Measurements from ENCODE around the gene HLA-E. TPM values are rescaled to one million over a fixed set of nuclear protein-coding genes. Genes with fewer than 3 reads are reported as not detected.
A peak's percentile ranks its signal among the peaks of the same experiment; 100 is the strongest.
"Not testable (repeated sequence)": the region's sequence is repeated elsewhere in the genome, so short reads cannot be mapped to it uniquely, and the experiment has no call there.

HLA-E gene
- total RNA-seq, 1 donor from 2014 or later = 170 TPM

DNA sequence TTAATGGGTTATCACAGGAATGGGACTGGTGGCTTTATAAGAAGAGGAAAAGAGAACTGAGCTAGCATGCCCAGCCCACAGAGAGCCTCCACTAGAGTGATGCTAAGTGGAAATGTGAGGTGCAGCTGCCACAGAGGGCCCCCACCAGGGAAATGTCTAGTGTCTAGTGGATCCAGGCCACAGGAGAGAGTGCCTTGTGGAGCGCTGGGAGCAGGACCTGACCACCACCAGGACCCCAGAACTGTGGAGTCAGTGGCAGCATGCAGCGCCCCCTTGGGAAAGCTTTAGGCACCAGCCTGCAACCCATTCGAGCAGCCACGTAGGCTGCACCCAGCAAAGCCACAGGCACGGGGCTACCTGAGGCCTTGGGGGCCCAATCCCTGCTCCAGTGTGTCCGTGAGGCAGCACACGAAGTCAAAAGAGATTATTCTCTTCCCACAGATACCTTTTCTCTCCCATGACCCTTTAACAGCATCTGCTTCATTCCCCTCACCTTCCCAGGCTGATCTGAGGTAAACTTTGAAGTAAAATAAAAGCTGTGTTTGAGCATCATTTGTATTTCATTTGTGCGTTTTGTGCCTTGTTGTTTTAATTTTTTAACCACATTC, 4.4 kb downstream of the HLA-E start:
- TF ChIP-seq, protein P1, sequence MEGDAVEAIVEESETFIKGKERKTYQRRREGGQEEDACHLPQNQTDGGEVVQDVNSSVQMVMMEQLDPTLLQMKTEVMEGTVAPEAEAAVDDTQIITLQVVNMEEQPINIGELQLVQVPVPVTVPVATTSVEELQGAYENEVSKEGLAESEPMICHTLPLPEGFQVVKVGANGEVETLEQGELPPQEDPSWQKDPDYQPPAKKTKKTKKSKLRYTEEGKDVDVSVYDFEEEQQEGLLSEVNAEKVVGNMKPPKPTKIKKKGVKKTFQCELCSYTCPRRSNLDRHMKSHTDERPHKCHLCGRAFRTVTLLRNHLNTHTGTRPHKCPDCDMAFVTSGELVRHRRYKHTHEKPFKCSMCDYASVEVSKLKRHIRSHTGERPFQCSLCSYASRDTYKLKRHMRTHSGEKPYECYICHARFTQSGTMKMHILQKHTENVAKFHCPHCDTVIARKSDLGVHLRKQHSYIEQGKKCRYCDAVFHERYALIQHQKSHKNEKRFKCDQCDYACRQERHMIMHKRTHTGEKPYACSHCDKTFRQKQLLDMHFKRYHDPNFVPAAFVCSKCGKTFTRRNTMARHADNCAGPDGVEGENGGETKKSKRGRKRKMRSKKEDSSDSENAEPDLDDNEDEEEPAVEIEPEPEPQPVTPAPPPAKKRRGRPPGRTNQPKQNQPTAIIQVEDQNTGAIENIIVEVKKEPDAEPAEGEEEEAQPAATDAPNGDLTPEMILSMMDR (IDR thresholded peaks at IDR 0.05) = no peak
- peak; percentile 74 for DNase-seq (ENCODE audit: extremely low spot score, unreplicated experiment)
- H3K27ac Mint-ChIP-seq (ENCODE audit: unreplicated experiment) = no peak overlapping the region
- no peaks in the 10 kb centered on the region for H3K27me3 Mint-ChIP-seq (ENCODE audit: unreplicated experiment)
- H3K36me3 Mint-ChIP-seq (ENCODE audit: unreplicated experiment) = peaks cover 33% of the 10 kb centered on the region
- no peaks in the 10 kb centered on the region for H3K9me3 Mint-ChIP-seq (ENCODE audit: unreplicated experiment)
- peaks cover 22% of the 10 kb centered on the region for H3K4me1 Mint-ChIP-seq (ENCODE audit: unreplicated experiment)
- no peak overlapping the region for H3K4me3 Mint-ChIP-seq (ENCODE audit: unreplicated experiment)

DNA sequence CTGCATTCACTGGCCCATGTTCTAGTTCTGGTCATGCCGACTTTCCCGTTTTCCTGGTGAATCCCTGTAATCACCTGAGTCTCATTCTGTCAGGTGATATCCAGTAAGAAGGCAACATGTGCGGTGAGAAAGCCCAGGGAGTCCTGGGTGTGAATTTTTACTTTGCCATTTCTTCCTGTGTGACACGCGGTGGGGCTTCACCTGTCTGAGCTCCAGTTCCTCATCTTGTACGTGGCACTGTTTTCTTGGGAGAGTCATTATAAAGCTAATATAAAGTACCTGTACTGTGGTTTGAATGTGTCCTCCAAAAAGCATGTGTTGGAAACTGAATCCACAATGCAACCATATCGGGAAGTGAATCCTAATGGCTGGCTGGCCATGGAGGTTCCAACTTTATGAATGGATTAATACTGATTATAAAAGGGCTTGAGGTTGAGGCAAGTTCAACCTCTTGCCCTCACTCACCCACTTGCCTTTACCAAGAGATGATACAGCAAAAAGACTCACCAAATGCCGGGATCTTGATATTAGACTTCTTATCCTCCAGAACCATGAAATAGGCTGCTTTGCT, 5.1 kb downstream of the HLA-E start:
- peaks cover 33% of the 10 kb centered on the region for H3K36me3 Mint-ChIP-seq (ENCODE audit: unreplicated experiment)
- H3K9me3 Mint-ChIP-seq (ENCODE audit: unreplicated experiment) = no peaks in the 10 kb centered on the region
- peak; percentile 25 for DNase-seq (ENCODE audit: extremely low spot score, unreplicated experiment)
- no peaks in the 10 kb centered on the region for H3K27me3 Mint-ChIP-seq (ENCODE audit: unreplicated experiment)
- H3K4me3 Mint-ChIP-seq (ENCODE audit: unreplicated experiment) = no peak overlapping the region
- TF ChIP-seq, protein P1 (IDR thresholded peaks at IDR 0.05) = no peak
- H3K4me1 Mint-ChIP-seq (ENCODE audit: unreplicated experiment) = peaks cover 20% of the 10 kb centered on the region
- no peak overlapping the region for H3K27ac Mint-ChIP-seq (ENCODE audit: unreplicated experiment)

DNA sequence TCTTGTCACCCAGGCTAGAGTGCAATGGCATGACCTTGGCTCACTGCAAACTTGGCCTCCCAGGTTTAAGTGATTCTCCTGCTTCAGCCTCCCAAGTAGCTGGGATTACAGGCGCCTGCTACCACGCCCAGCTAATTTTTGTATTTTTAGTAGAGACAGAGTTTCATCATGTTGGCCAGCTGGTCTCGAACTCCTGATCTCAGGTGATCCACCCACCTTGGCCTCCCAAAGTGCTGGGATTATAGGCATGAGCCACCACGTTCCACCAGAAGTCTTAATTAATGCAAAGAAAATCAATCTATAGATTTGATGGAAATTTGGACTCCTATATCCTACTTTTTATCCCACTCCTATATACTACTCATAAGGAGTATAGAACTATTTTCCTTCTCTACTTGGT, 5.8 kb downstream of the HLA-E start:
- H3K4me3 Mint-ChIP-seq (ENCODE audit: unreplicated experiment); DNase-seq (ENCODE audit: extremely low spot score, unreplicated experiment); H3K9me3 Mint-ChIP-seq (ENCODE audit: unreplicated experiment); H3K27me3 Mint-ChIP-seq (ENCODE audit: unreplicated experiment); H3K27ac Mint-ChIP-seq (ENCODE audit: unreplicated experiment): not testable (repeated sequence)
- H3K4me1 Mint-ChIP-seq (ENCODE audit: unreplicated experiment) = peaks cover 20% of the 10 kb centered on the region
- peaks cover 33% of the 10 kb centered on the region for H3K36me3 Mint-ChIP-seq (ENCODE audit: unreplicated experiment)

DNA sequence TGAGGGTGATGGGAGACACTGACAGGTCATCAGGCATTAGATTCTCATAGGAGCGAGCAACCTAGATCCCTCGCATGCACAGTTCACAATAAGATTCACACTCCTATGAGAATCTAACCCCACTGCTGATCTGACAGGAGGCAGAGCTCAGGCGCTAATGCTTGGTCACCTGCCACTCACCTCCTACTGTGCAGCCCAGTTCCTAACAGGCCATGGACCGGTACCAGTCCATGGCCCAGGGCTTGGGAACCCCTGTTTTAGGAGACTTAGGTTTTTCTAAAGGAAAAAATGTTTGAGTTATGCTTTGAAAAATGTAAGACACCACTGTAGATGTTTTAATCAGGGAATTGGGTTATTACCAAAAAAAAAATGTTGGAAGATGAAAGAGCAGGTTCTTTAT, 6.7 kb downstream of the HLA-E start:
- H3K27ac Mint-ChIP-seq (ENCODE audit: unreplicated experiment) = no peak overlapping the region
- no peaks in the 10 kb centered on the region for H3K27me3 Mint-ChIP-seq (ENCODE audit: unreplicated experiment)
- TF ChIP-seq, protein P1 (IDR thresholded peaks at IDR 0.05) = no peak
- H3K4me3 Mint-ChIP-seq (ENCODE audit: unreplicated experiment) = no peak overlapping the region
- H3K36me3 Mint-ChIP-seq (ENCODE audit: unreplicated experiment) = peaks cover 23% of the 10 kb centered on the region
- no peaks in the 10 kb centered on the region for H3K9me3 Mint-ChIP-seq (ENCODE audit: unreplicated experiment)
- no peak for DNase-seq (ENCODE audit: extremely low spot score, unreplicated experiment)
- peaks cover 19% of the 10 kb centered on the region for H3K4me1 Mint-ChIP-seq (ENCODE audit: unreplicated experiment)

DNA sequence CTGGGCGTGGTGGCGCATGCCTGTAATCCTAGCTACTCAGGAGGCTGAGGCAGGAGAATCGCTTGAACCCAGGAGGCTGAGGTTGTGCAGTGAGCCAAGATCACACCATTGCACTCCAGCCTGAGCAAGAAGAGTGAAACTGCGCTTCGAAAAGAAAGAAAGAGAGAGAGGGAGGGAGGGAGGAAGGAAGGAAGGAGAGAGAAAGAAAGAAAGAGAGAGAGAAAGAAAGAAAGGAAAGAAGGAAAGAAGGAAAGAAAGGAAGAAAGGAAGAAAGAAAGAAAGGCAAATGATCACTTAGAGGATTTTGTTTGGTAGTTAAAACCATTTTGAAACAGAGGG, 7.9 kb downstream of the HLA-E start:
- not testable (repeated sequence) for H3K4me3 Mint-ChIP-seq (ENCODE audit: unreplicated experiment); H3K27ac Mint-ChIP-seq (ENCODE audit: unreplicated experiment); H3K9me3 Mint-ChIP-seq (ENCODE audit: unreplicated experiment); H3K27me3 Mint-ChIP-seq (ENCODE audit: unreplicated experiment); DNase-seq (ENCODE audit: extremely low spot score, unreplicated experiment)
- H3K36me3 Mint-ChIP-seq (ENCODE audit: unreplicated experiment) = peaks cover 16% of the 10 kb centered on the region
- H3K4me1 Mint-ChIP-seq (ENCODE audit: unreplicated experiment) = peaks cover 17% of the 10 kb centered on the region

DNA sequence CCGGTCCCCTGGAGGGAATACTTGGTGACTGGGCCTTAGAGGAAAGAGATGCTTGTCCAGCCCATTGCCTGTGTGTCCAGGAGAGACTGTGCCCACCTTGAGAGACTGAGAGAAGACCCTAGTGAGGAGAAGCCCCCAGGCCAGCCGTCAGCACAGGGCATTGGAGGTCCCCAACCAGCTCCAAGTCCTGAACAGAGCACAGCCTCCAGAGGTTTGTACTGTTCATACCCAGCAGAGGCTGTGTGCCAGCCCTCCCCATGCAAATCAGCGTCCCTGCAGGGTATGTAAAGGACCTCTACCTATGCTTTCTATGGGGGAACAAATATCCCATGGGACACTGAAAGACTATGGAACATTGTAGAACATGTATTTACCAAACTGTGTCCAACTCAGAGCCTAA, 8.4 kb downstream of the HLA-E start:
- H3K27me3 Mint-ChIP-seq (ENCODE audit: unreplicated experiment) = no peaks in the 10 kb centered on the region
- H3K27ac Mint-ChIP-seq (ENCODE audit: unreplicated experiment) = no peak overlapping the region
- H3K36me3 Mint-ChIP-seq (ENCODE audit: unreplicated experiment) = peaks cover 11% of the 10 kb centered on the region
- DNase-seq (ENCODE audit: extremely low spot score, unreplicated experiment) = no peak
- TF ChIP-seq, protein P1 (IDR thresholded peaks at IDR 0.05) = no peak
- no peaks in the 10 kb centered on the region for H3K9me3 Mint-ChIP-seq (ENCODE audit: unreplicated experiment)
- peaks cover 16% of the 10 kb centered on the region for H3K4me1 Mint-ChIP-seq (ENCODE audit: unreplicated experiment)
- no peak overlapping the region for H3K4me3 Mint-ChIP-seq (ENCODE audit: unreplicated experiment)

DNA sequence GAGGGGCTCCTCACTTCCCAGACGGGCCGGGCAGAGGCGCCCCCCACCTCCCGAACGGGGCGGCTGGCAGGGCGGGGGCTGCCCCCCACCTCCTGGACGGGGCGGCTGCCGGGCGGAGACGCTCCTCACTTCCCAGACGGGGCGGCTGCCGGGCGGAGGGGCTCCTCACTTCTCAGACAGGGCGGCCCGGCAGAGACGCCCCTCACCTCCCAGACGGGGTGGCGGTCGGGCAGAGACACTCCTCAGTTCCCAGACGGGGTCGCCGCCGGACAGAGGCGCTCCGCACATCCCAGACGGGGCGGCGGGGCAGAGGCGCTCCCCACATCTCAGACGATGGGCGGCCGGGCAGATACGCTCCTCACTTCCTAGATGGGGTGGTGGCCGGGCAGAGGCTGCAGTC, 9.4 kb downstream of the HLA-E start:
- H3K36me3 Mint-ChIP-seq (ENCODE audit: unreplicated experiment); H3K4me3 Mint-ChIP-seq (ENCODE audit: unreplicated experiment); H3K27me3 Mint-ChIP-seq (ENCODE audit: unreplicated experiment): not testable (repeated sequence)

More for the DNA sequence above, 9.4 kb downstream of the HLA-E start:
- not testable (repeated sequence) for H3K27ac Mint-ChIP-seq (ENCODE audit: unreplicated experiment); H3K9me3 Mint-ChIP-seq (ENCODE audit: unreplicated experiment); DNase-seq (ENCODE audit: extremely low spot score, unreplicated experiment)
- peaks cover 16% of the 10 kb centered on the region for H3K4me1 Mint-ChIP-seq (ENCODE audit: unreplicated experiment)

Data from osteocyte (in vitro differentiated cells).